PFSK-1 (cell line): ENCODE results near the gene WNT5A.

Source experiments
- FOXP2 ChIP-seq: optimal IDR thresholded peaks from 2 replicates; pipeline ENCODE3; 2011; ENCODE audit warnings: borderline replicate concordance, control low read depth, inconsistent platforms; ENCODE audit not compliant: insufficient read depth; ENCODE audit errors: extremely low read length, extremely low read depth
- POLR2AphosphoS5 ChIP-seq: IDR thresholded peaks from 2 replicates; pipeline ENCODE4 v1.6.1; 2012; ENCODE audit warnings: low read depth, mild to moderate bottlenecking, control low read depth, low read length, moderate library complexity
- REST ChIP-seq, 2 experiments: IDR thresholded peaks; 2 replicates each; pipeline versions ENCODE4 v1.6.1 to v1.8.0; 2011 to 2012; ENCODE audit warnings: low read depth in 2 of 2, low read length in 2 of 2, control low read depth in 1 of 2, inconsistent platforms in 1 of 2, mild to moderate bottlenecking in 1 of 2, moderate library complexity in 1 of 2; ENCODE audit not compliant: insufficient read depth in 1 of 2
- SIN3A ChIP-seq: IDR thresholded peaks from 2 replicates; pipeline ENCODE4 v1.6.1; 2012; ENCODE audit warnings: mild to moderate bottlenecking, low read length, moderate library complexity, borderline replicate concordance; ENCODE audit not compliant: insufficient read depth
- TAF1 ChIP-seq: IDR thresholded peaks from 2 replicates; pipeline ENCODE4 v1.6.1; 2012; ENCODE audit warnings: low read length, control low read depth, borderline replicate concordance; ENCODE audit not compliant: insufficient read depth

GRCh38 chr3:55455915-55456314 lies 31.2 kb downstream of the WNT5A start:
- TF ChIP-seq REST (IDR thresholded peaks at IDR 0.05; ENCODE audit: insufficient read depth in 1 of 2, low read depth in 2 of 2, low read length in 2 of 2) (no peak), POLR2AphosphoS5 (no peak), TAF1 (no peak), SIN3A (no peak), FOXP2 (no peak)
